ENCODE measurements around the gene NAGLU.

The NAGLU gene

DNA sequence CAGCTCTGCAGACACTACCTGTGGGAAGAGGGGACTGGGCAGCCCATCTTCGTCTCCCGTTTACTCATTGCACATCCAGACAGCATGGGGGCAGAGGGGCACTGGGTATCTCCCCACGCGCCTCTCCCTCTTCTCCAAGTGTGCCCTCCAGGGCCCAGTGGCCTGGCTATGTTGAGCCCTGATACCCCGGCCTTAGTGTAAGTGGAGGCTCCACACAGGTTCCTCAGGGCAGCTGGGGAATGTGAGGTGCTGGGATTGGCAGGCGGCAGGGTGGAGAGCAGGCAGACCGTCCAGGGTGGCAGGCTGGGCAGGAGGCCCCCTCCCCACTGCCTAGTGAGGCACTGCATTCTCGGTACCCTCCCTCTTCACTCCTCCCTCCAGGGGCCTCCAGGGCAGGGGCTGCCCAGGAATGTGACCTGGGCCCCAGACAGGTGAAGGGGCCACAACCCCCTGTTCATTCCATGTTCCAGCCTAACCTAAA, 13.2 kb upstream of the NAGLU start:
- Histone ChIP-seq H3K27ac (ENCODE audit: low read depth, low read length) (no peak overlapping the region), H3K79me2 (ENCODE audit: insufficient read depth, low read length) (no peaks in the 10 kb centered on the region), H3K9me3 (ENCODE audit: insufficient read depth, low read length) (no peaks in the 10 kb centered on the region), H3K4me2 (ENCODE audit: low read depth, low read length, poor library complexity, severe bottlenecking) (no peak overlapping the region), H3K9ac (ENCODE audit: low read length) (no peak overlapping the region), H3K9me2 (replicated peaks; ENCODE audit: insufficient read depth, low read length) (no peaks in the 10 kb centered on the region), H3F3A (ENCODE audit: insufficient read depth) (no peaks in the 10 kb centered on the region), H3K27me3 (ENCODE audit: low read length) (no peaks in the 10 kb centered on the region), H3K36me3 (ENCODE audit: low read length) (no peaks in the 10 kb centered on the region), H2AFZ (ENCODE audit: low read depth, low read length, severe bottlenecking) (no peak overlapping the region), H4K20me1 (ENCODE audit: low read depth, low read length) (no peaks in the 10 kb centered on the region), H3K4me3 (ENCODE audit: insufficient read depth, low read length, poor library complexity, severe bottlenecking) (no peak overlapping the region)
- TF ChIP-seq, protein P1, sequence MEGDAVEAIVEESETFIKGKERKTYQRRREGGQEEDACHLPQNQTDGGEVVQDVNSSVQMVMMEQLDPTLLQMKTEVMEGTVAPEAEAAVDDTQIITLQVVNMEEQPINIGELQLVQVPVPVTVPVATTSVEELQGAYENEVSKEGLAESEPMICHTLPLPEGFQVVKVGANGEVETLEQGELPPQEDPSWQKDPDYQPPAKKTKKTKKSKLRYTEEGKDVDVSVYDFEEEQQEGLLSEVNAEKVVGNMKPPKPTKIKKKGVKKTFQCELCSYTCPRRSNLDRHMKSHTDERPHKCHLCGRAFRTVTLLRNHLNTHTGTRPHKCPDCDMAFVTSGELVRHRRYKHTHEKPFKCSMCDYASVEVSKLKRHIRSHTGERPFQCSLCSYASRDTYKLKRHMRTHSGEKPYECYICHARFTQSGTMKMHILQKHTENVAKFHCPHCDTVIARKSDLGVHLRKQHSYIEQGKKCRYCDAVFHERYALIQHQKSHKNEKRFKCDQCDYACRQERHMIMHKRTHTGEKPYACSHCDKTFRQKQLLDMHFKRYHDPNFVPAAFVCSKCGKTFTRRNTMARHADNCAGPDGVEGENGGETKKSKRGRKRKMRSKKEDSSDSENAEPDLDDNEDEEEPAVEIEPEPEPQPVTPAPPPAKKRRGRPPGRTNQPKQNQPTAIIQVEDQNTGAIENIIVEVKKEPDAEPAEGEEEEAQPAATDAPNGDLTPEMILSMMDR (IDR thresholded peaks at IDR 0.05; ENCODE audit: insufficient read depth, low read length, poor library complexity, severe bottlenecking), result no peak
- TF ChIP-seq EZH2phosphoT487 (conservative IDR thresholded peaks at IDR 0.05; ENCODE audit: low read length), result no peak

DNA sequence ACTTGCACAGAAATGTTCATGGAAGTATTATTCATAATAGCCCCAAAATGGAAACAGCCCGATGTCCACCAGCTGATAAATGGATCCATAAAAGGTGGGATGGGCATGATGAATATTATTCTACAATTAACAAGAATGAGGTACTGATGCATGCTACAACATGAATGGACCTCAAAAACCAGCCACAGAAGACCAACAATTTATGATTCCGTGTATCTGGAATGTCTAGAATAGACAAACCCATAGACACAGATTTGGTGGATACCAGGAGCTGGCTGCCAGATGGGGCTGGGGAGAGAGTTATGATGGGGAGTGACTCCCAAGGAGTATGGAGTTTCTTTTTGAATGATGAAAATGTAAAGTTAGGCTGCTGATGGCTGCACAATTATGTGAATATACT, 10.8 kb upstream of the NAGLU start:
- Histone ChIP-seq H3K79me2 (ENCODE audit: insufficient read depth, low read length) (no peaks in the 10 kb centered on the region), H3K9me2 (replicated peaks; ENCODE audit: insufficient read depth, low read length) (no peaks in the 10 kb centered on the region), H3K9me3 (ENCODE audit: insufficient read depth, low read length) (no peaks in the 10 kb centered on the region), H3K9ac (ENCODE audit: low read length) (no peak overlapping the region), H3K4me2 (ENCODE audit: low read depth, low read length, poor library complexity, severe bottlenecking) (no peak overlapping the region), H2AFZ (ENCODE audit: low read depth, low read length, severe bottlenecking) (no peak overlapping the region), H3K4me3 (ENCODE audit: insufficient read depth, low read length, poor library complexity, severe bottlenecking) (no peak overlapping the region), H3K27me3 (ENCODE audit: low read length) (no peaks in the 10 kb centered on the region), H4K20me1 (ENCODE audit: low read depth, low read length) (no peaks in the 10 kb centered on the region), H3F3A (ENCODE audit: insufficient read depth) (peaks cover 3% of the 10 kb centered on the region; the same call in 1 of the 2 replicates), H3K27ac (ENCODE audit: low read depth, low read length) (no peak overlapping the region), H3K36me3 (ENCODE audit: low read length) (no peaks in the 10 kb centered on the region)
- TF ChIP-seq, protein P1 (IDR thresholded peaks at IDR 0.05; ENCODE audit: insufficient read depth, low read length, poor library complexity, severe bottlenecking), result no peak
- TF ChIP-seq EZH2phosphoT487 (conservative IDR thresholded peaks at IDR 0.05; ENCODE audit: low read length), result no peak

DNA sequence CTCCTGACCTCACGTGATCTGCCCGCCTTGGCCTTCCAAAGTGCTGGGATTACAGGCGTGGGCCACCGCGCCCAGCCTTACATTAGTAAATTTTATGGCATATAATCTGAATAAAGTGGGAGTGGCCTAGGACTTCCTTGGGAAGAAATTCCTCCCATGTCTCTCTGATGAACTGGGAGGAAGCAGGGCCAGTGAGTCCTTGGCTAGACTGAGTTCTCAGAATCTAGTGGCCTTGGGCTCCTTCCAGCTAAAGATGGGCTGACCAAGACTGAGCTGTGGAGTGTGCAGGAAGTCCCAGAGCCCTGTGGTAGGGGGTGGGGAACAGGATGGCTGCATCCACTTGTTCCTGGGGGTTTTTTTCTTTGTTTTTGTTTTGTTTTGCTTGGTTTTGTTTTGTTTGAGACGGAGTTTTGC, 10.0 kb upstream of the NAGLU start:
- no peaks in the 10 kb centered on the region for H3K9me3 ChIP-seq (ENCODE audit: insufficient read depth, low read length)
- no peaks in the 10 kb centered on the region for H4K20me1 ChIP-seq (ENCODE audit: low read depth, low read length)
- H3K27me3 ChIP-seq (ENCODE audit: low read length), result no peaks in the 10 kb centered on the region
- H3K79me2 ChIP-seq (ENCODE audit: insufficient read depth, low read length), result no peaks in the 10 kb centered on the region
- H2AFZ ChIP-seq (ENCODE audit: low read depth, low read length, severe bottlenecking), result no peak overlapping the region
- no peak overlapping the region for H3K4me2 ChIP-seq (ENCODE audit: low read depth, low read length, poor library complexity, severe bottlenecking)
- H3K9ac ChIP-seq (ENCODE audit: low read length), result no peak overlapping the region
- TF ChIP-seq, protein P1 (IDR thresholded peaks at IDR 0.05; ENCODE audit: insufficient read depth, low read length, poor library complexity, severe bottlenecking), result no peak
- no peak for TF ChIP-seq EZH2phosphoT487 (conservative IDR thresholded peaks at IDR 0.05; ENCODE audit: low read length)
- H3K4me3 ChIP-seq (ENCODE audit: insufficient read depth, low read length, poor library complexity, severe bottlenecking), result no peak overlapping the region
- H3K36me3 ChIP-seq (ENCODE audit: low read length), result no peaks in the 10 kb centered on the region
- no peak overlapping the region for H3K27ac ChIP-seq (ENCODE audit: low read depth, low read length)
- H3F3A ChIP-seq (ENCODE audit: insufficient read depth), result peaks cover 11% of the 10 kb centered on the region
- H3K9me2 ChIP-seq (replicated peaks; ENCODE audit: insufficient read depth, low read length), result no peaks in the 10 kb centered on the region

All from SU-DHL-6 (cell line).